HepG2 (cell line): Measurements from ENCODE around the gene VGLL4. TPM values are rescaled to one million over a fixed set of nuclear protein-coding genes. Genes with fewer than 3 reads are reported as not detected.

Experiments used
- ERF ChIP-seq: IDR thresholded peaks from 2 replicates; pipeline ENCODE4 v1.6.1; 2018; ENCODE audit warnings: missing biosample characterization, missing genetic modification reagents
- HNF4A ChIP-seq: sonication (generic); formaldehyde crosslinking; IDR thresholded peaks from 2 replicates; pipeline ENCODE4 v1.4.0; 2020; ENCODE audit warnings: missing genetic modification reagents
- KDM2A ChIP-seq: sonication (generic); formaldehyde crosslinking; IDR thresholded peaks from 2 replicates; pipeline ENCODE4 v1.4.0; 2020; ENCODE audit warnings: low read depth, missing genetic modification reagents, borderline replicate concordance
- MAF1 ChIP-seq: sonication (generic); formaldehyde crosslinking; IDR thresholded peaks from 2 replicates; pipeline ENCODE4 v1.5.0; 2020; ENCODE audit warnings: missing genetic modification reagents, borderline replicate concordance
- NONO ChIP-seq, 2 experiments: fragments of 450-650 bp in 1 of 2; sonication (generic) in 1 of 2; formaldehyde crosslinking in 1 of 2; IDR thresholded peaks in 1 of 2; conservative IDR thresholded peaks in 1 of 2; 2 replicates each; pipeline versions ENCODE4 v1.6.1 to v1.8.0; 2017 to 2022; ENCODE audit warnings: mild to moderate bottlenecking in 1 of 2, missing genetic modification reagents in 1 of 2, moderate library complexity in 1 of 2
- SMC3 ChIP-seq: IDR thresholded peaks from 2 replicates; pipeline ENCODE4 v1.6.1; 2011; ENCODE audit warnings: low read length, improper control_type of control experiment
- SNRNP70 ChIP-seq: fragments of 200-400 bp; formaldehyde crosslinking; IDR thresholded peaks from 2 replicates; pipeline ENCODE4 v1.6.1; 2017; ENCODE audit warnings: mild to moderate bottlenecking, low read depth, low read length, moderate library complexity
- TEAD3 ChIP-seq: optimal IDR thresholded peaks from 2 replicates; pipeline ENCODE3; 2016; ENCODE audit warnings: borderline replicate concordance
- YY1 ChIP-seq: IDR thresholded peaks from 2 replicates; pipeline ENCODE4 v1.6.1; 2011; ENCODE audit warnings: low read length, low read depth, moderate library complexity, mild to moderate bottlenecking; ENCODE audit not compliant: insufficient read depth, insufficient replicate concordance
- ZFP62 ChIP-seq: sonication (generic); formaldehyde crosslinking; IDR thresholded peaks from 2 replicates; pipeline ENCODE4 v1.4.0; 2020; ENCODE audit warnings: missing genetic modification reagents
- ZMYM2 ChIP-seq: sonication (generic); formaldehyde crosslinking; IDR thresholded peaks from 2 replicates; pipeline ENCODE4 v1.8.0; 2022; ENCODE audit warnings: mild to moderate bottlenecking, missing genetic modification reagents
- ZNF12 ChIP-seq: sonication (generic); formaldehyde crosslinking; IDR thresholded peaks from 2 replicates; pipeline ENCODE4 v1.5.0; 2020; ENCODE audit warnings: missing genetic modification reagents
- ZNF746 ChIP-seq: sonication (generic); formaldehyde crosslinking; IDR thresholded peaks from 2 replicates; pipeline ENCODE4 v1.8.0; 2022; ENCODE audit warnings: mild to moderate bottlenecking, missing genetic modification reagents
- ZNF782 ChIP-seq: sonication (generic); formaldehyde crosslinking; IDR thresholded peaks from 2 replicates; pipeline ENCODE4 v1.4.0; 2020; ENCODE audit warnings: missing genetic modification reagents, mild to moderate bottlenecking, borderline replicate concordance
- polyA plus RNA-seq, 8 experiments: library from polyadenylated mRNA; depleted of rRNA in 3 of 8; stranded (reverse) in 7 of 8; unstranded in 1 of 8; fragments of >200 nt; fragmentation: Illumina TruSeq in 4 of 8; extraction: Trizol in 4 of 8; gene quantifications; 2 replicates each; pipeline versions ENCODE4 v1.2.1 to v1.2.3, GENCODE V29; 2011 to 2016; ENCODE audit warnings: low read depth in 4 of 8, missing spikeins in 1 of 8, mixed read lengths in 1 of 8; ENCODE audit not compliant: insufficient read depth in 1 of 8
- total RNA-seq, 5 experiments: library from RNA; depleted of rRNA; stranded (reverse); fragments of >200 nt; fragmentation: Illumina TruSeq; extraction: Trizol; gene quantifications; 2 replicates each; pipeline ENCODE4 v1.2.3, GENCODE V29; 2016; ENCODE audit warnings: low read depth in 1 of 5
- TF ChIP-seq, protein P1 (sequence below): sonication (generic); formaldehyde crosslinking; IDR thresholded peaks from 2 replicates; pipeline ENCODE4 v1.4.0; 2020; ENCODE audit warnings: mild to moderate bottlenecking, missing genetic modification reagents, borderline replicate concordance
- TF ChIP-seq, protein P2 (sequence below): sonication (generic); formaldehyde crosslinking; IDR thresholded peaks from 2 replicates; pipeline ENCODE4 v1.8.1; 2023; ENCODE audit warnings: missing genetic modification reagents, inconsistent platforms, borderline replicate concordance
- TF ChIP-seq, protein P3 (sequence below): sonication (generic); formaldehyde crosslinking; IDR thresholded peaks from 2 replicates; pipeline ENCODE4 v1.5.0; 2020; ENCODE audit warnings: mild to moderate bottlenecking, missing genetic modification reagents
- TF ChIP-seq, protein P4 (sequence below): IDR thresholded peaks from 2 replicates; pipeline ENCODE4 v1.6.1; 2012; ENCODE audit warnings: inconsistent platforms
- TF ChIP-seq, protein P5 (sequence below): sonication (generic); formaldehyde crosslinking; IDR thresholded peaks from 2 replicates; pipeline ENCODE4 v1.5.0; 2020; ENCODE audit warnings: missing genetic modification reagents
- TF ChIP-seq, protein P6 (sequence below): sonication (generic); formaldehyde crosslinking; IDR thresholded peaks from 2 replicates; pipeline ENCODE4 v1.8.0; 2022; ENCODE audit warnings: mild to moderate bottlenecking, missing genetic modification reagents, moderate library complexity

The VGLL4 gene
- total and polyA plus RNA-seq, 2 of the 13 experiments (the other 11 are each of a cell fraction or from before 2014, with no cell fraction given): 23.2 to 39.0 TPM

DNA sequence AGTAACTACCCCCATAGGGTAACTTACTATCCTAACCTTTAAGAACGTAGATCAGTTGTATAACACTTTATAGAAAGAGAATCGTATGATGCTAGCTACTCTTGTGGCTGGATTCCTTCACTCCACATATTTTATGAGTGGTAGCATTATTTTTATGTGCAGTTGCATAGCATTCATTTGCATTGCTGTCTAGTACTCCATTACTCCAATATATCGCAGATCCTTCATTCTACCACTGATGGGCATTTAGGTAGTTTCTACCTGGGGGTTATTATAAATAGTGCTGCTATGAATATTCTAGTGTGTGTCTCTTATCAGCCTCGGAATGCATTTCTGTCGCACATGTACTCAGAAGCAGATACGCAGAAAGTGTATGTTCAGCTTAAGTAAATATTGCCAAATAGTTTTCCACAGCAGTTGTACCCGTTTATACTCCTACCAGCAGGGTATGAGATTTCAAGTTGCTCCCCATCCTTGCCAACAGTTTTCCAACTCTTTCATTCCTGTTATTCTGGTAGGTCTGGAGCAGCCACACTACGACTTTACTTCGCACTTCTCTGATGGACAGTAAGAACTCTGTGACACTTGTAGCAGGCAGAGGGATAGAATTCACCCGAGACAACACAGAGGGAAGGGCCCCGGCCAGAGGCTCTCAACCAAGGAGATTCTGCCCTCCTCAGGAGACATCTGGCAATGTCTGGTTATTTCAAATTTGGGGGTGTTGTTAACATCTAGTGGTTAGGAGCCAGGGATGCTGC, 9.8 kb upstream of the VGLL4 start (continued):
- TF ChIP-seq, protein P1, sequence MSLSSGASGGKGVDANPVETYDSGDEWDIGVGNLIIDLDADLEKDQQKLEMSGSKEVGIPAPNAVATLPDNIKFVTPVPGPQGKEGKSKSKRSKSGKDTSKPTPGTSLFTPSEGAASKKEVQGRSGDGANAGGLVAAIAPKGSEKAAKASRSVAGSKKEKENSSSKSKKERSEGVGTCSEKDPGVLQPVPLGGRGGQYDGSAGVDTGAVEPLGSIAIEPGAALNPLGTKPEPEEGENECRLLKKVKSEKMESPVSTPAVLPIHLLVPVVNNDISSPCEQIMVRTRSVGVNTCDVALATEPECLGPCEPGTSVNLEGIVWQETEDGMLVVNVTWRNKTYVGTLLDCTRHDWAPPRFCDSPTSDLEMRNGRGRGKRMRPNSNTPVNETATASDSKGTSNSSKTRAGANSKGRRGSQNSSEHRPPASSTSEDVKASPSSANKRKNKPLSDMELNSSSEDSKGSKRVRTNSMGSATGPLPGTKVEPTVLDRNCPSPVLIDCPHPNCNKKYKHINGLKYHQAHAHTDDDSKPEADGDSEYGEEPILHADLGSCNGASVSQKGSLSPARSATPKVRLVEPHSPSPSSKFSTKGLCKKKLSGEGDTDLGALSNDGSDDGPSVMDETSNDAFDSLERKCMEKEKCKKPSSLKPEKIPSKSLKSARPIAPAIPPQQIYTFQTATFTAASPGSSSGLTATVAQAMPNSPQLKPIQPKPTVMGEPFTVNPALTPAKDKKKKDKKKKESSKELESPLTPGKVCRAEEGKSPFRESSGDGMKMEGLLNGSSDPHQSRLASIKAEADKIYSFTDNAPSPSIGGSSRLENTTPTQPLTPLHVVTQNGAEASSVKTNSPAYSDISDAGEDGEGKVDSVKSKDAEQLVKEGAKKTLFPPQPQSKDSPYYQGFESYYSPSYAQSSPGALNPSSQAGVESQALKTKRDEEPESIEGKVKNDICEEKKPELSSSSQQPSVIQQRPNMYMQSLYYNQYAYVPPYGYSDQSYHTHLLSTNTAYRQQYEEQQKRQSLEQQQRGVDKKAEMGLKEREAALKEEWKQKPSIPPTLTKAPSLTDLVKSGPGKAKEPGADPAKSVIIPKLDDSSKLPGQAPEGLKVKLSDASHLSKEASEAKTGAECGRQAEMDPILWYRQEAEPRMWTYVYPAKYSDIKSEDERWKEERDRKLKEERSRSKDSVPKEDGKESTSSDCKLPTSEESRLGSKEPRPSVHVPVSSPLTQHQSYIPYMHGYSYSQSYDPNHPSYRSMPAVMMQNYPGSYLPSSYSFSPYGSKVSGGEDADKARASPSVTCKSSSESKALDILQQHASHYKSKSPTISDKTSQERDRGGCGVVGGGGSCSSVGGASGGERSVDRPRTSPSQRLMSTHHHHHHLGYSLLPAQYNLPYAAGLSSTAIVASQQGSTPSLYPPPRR: no peak
- no peak for TF ChIP-seq MAF1 (CRISPR knock-in tag)
- no peak for TF ChIP-seq ZFP62
- peak; percentile 47 for TF ChIP-seq TEAD3 (CRISPR knock-in tag)
- TF ChIP-seq ZNF746 (CRISPR knock-in tag): no peak
- no peak for TF ChIP-seq ERF (CRISPR knock-in tag)
- TF ChIP-seq, protein P2, sequence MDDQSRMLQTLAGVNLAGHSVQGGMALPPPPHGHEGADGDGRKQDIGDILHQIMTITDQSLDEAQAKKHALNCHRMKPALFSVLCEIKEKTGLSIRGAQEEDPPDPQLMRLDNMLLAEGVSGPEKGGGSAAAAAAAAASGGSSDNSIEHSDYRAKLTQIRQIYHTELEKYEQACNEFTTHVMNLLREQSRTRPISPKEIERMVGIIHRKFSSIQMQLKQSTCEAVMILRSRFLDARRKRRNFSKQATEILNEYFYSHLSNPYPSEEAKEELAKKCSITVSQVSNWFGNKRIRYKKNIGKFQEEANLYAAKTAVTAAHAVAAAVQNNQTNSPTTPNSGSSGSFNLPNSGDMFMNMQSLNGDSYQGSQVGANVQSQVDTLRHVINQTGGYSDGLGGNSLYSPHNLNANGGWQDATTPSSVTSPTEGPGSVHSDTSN (CRISPR knock-in tag): no peak
- TF ChIP-seq SNRNP70: no peak
- TF ChIP-seq, protein P3, sequence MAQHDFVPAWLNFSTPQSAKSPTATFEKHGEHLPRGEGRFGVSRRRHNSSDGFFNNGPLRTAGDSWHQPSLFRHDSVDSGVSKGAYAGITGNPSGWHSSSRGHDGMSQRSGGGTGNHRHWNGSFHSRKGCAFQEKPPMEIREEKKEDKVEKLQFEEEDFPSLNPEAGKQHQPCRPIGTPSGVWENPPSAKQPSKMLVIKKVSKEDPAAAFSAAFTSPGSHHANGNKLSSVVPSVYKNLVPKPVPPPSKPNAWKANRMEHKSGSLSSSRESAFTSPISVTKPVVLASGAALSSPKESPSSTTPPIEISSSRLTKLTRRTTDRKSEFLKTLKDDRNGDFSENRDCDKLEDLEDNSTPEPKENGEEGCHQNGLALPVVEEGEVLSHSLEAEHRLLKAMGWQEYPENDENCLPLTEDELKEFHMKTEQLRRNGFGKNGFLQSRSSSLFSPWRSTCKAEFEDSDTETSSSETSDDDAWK (CRISPR knock-in tag): no peak
- TF ChIP-seq, protein P4, sequence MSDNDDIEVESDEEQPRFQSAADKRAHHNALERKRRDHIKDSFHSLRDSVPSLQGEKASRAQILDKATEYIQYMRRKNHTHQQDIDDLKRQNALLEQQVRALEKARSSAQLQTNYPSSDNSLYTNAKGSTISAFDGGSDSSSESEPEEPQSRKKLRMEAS: no peak
- no peak for TF ChIP-seq ZNF782 (CRISPR knock-in tag)
- no peak for TF ChIP-seq NONO (IDR thresholded peaks at IDR 0.05)
- TF ChIP-seq NONO (CRISPR knock-in tag; conservative IDR thresholded peaks at IDR 0.05): no peak
- no peak for TF ChIP-seq ZMYM2
- no peak for TF ChIP-seq KDM2A (CRISPR knock-in tag)
- TF ChIP-seq, protein P5, sequence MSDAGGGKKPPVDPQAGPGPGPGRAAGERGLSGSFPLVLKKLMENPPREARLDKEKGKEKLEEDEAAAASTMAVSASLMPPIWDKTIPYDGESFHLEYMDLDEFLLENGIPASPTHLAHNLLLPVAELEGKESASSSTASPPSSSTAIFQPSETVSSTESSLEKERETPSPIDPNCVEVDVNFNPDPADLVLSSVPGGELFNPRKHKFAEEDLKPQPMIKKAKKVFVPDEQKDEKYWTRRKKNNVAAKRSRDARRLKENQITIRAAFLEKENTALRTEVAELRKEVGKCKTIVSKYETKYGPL (CRISPR knock-in tag): no peak
- TF ChIP-seq SMC3: 0 out of 2 replicates have a peak, but pooled peaks have one; percentile 6
- TF ChIP-seq, protein P6, sequence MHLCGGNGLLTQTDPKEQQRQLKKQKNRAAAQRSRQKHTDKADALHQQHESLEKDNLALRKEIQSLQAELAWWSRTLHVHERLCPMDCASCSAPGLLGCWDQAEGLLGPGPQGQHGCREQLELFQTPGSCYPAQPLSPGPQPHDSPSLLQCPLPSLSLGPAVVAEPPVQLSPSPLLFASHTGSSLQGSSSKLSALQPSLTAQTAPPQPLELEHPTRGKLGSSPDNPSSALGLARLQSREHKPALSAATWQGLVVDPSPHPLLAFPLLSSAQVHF: no peak
- no peak for TF ChIP-seq YY1
- no peak for TF ChIP-seq HNF4A (CRISPR knock-in tag)
- TF ChIP-seq ZNF12 (CRISPR knock-in tag): 0 out of 2 replicates have a peak, but pooled peaks have one; percentile 26
